Stimulated activated memory B cell treated with anti-CD40 and anti-IgM and Interleukin-4, amounts not matched to agents 10 μg/mL and 1 μg/mL and 100 μg/mL, for 72 hours (primary cell): Measurements from ENCODE around the gene CCNE1.

ENCODE experiments used
- ATAC-seq: fragments of 150-1000 bp; cut with Tn5 transposase; 2 replicates; pipeline ENCODE4 v1.10.0; 2021
- H3K27ac Mint-ChIP-seq: one replicate; pipeline ENCODE4 v1.8.0; 2022; ENCODE audit warnings: mild to moderate bottlenecking, mixed read lengths
- H3K27me3 Mint-ChIP-seq: one replicate; pipeline ENCODE4 v1.8.0; 2022; ENCODE audit warnings: mixed read lengths
- H3K36me3 Mint-ChIP-seq: one replicate; pipeline ENCODE4 v1.8.0; 2022; ENCODE audit warnings: mixed read lengths
- H3K4me1 Mint-ChIP-seq: one replicate; pipeline ENCODE4 v1.8.0; 2022; ENCODE audit warnings: mixed read lengths
- H3K4me3 Mint-ChIP-seq: one replicate; pipeline ENCODE4 v1.8.0; 2022; ENCODE audit warnings: mild to moderate bottlenecking, moderate library complexity, mixed read lengths
- H3K9me3 Mint-ChIP-seq: one replicate; pipeline ENCODE4 v1.8.0; 2022; ENCODE audit warnings: mixed read lengths

Gene CCNE1

GRCh38 chr19:29841559-29842367, 30.0 kb downstream of the CCNE1 start:
- no peak overlapping the region for H3K4me3 Mint-ChIP-seq
- no peaks in the 10 kb centered on the region for H3K36me3 Mint-ChIP-seq
- peaks cover 32% of the 10 kb centered on the region for H3K27me3 Mint-ChIP-seq
- no peaks in the 10 kb centered on the region for H3K9me3 Mint-ChIP-seq
- H3K4me1 Mint-ChIP-seq = peaks cover 22% of the 10 kb centered on the region
- no peak for ATAC-seq
- H3K27ac Mint-ChIP-seq = no peak overlapping the region

- no peak overlapping the region for H3K27ac Mint-ChIP-seq
- no peaks in the 10 kb centered on the region for H3K36me3 Mint-ChIP-seq
- H3K4me1 Mint-ChIP-seq = peaks cover 14% of the 10 kb centered on the region
- H3K27me3 Mint-ChIP-seq = peaks cover 32% of the 10 kb centered on the region
- no peak for ATAC-seq
- H3K9me3 Mint-ChIP-seq = no peaks in the 10 kb centered on the region
- peak overlapping the region; percentile 24 for H3K4me3 Mint-ChIP-seq
These were observed 30.8 kb downstream of the CCNE1 start for GRCh38 chr19:29842471-29843179.

GRCh38 chr19:29843180-29844051, 31.6 kb downstream of the CCNE1 start:
- no peak for ATAC-seq
- Mint-ChIP-seq H3K9me3 (no peaks in the 10 kb centered on the region), H3K4me3 (peak overlapping the region; percentile 58), H3K27me3 (peaks cover 32% of the 10 kb centered on the region), H3K27ac (no peak overlapping the region), H3K36me3 (no peaks in the 10 kb centered on the region), H3K4me1 (peaks cover 11% of the 10 kb centered on the region)

GRCh38 chr19:29844891-29845573, 33.2 kb downstream of the CCNE1 start:
- H3K36me3 Mint-ChIP-seq = no peaks in the 10 kb centered on the region
- peaks cover 11% of the 10 kb centered on the region for H3K4me1 Mint-ChIP-seq
- peak overlapping the region; percentile 94 for H3K4me3 Mint-ChIP-seq
- H3K9me3 Mint-ChIP-seq = no peaks in the 10 kb centered on the region
- H3K27ac Mint-ChIP-seq = peak overlapping the region; percentile 74
- ATAC-seq = peak; percentile 89
- H3K27me3 Mint-ChIP-seq = peaks cover 32% of the 10 kb centered on the region

- peak overlapping the region; percentile 94 for H3K4me3 Mint-ChIP-seq
- peak; percentile 2 for ATAC-seq
- H3K27me3 Mint-ChIP-seq = peaks cover 26% of the 10 kb centered on the region
- no peaks in the 10 kb centered on the region for H3K9me3 Mint-ChIP-seq
- peak overlapping the region; percentile 74 for H3K27ac Mint-ChIP-seq
- H3K36me3 Mint-ChIP-seq = no peaks in the 10 kb centered on the region
- H3K4me1 Mint-ChIP-seq = peaks cover 11% of the 10 kb centered on the region
These were observed 33.9 kb downstream of the CCNE1 start for GRCh38 chr19:29845574-29846176.

GRCh38 chr19:29849208-29849607, 37.4 kb downstream of the CCNE1 start:
- Mint-ChIP-seq H3K4me3 (no peak overlapping the region), H3K36me3 (no peaks in the 10 kb centered on the region), H3K27me3 (peaks cover 3% of the 10 kb centered on the region), H3K27ac (no peak overlapping the region), H3K9me3 (no peaks in the 10 kb centered on the region), H3K4me1 (peaks cover 11% of the 10 kb centered on the region)
- no peak for ATAC-seq

GRCh38 chr19:29850482-29850881, 38.7 kb downstream of the CCNE1 start:
- H3K4me3 Mint-ChIP-seq = no peak overlapping the region
- H3K36me3 Mint-ChIP-seq = no peaks in the 10 kb centered on the region
- ATAC-seq = no peak
- H3K4me1 Mint-ChIP-seq = peaks cover 8% of the 10 kb centered on the region
- H3K9me3 Mint-ChIP-seq = no peaks in the 10 kb centered on the region
- H3K27me3 Mint-ChIP-seq = peaks cover 15% of the 10 kb centered on the region
- no peak overlapping the region for H3K27ac Mint-ChIP-seq

GRCh38 chr19:29851769-29852521, 40.2 kb downstream of the CCNE1 start:
- H3K27me3 Mint-ChIP-seq = peaks cover 15% of the 10 kb centered on the region
- H3K9me3 Mint-ChIP-seq = no peaks in the 10 kb centered on the region
- no peak overlapping the region for H3K4me3 Mint-ChIP-seq
- no peaks in the 10 kb centered on the region for H3K4me1 Mint-ChIP-seq
- no peaks in the 10 kb centered on the region for H3K36me3 Mint-ChIP-seq
- no peak overlapping the region for H3K27ac Mint-ChIP-seq
- no peak for ATAC-seq

GRCh38 chr19:29854033-29854432, 42.2 kb downstream of the CCNE1 start:
- Mint-ChIP-seq H3K27ac (no peak overlapping the region), H3K27me3 (peaks cover 31% of the 10 kb centered on the region), H3K4me3 (no peak overlapping the region), H3K4me1 (peaks cover 4% of the 10 kb centered on the region), H3K9me3 (no peaks in the 10 kb centered on the region), H3K36me3 (no peaks in the 10 kb centered on the region)
- no peak for ATAC-seq

- ATAC-seq = no peak
- H3K27ac Mint-ChIP-seq = no peak overlapping the region
- H3K4me3 Mint-ChIP-seq = no peak overlapping the region
- H3K27me3 Mint-ChIP-seq = peaks cover 35% of the 10 kb centered on the region
- H3K4me1 Mint-ChIP-seq = peaks cover 4% of the 10 kb centered on the region
- H3K36me3 Mint-ChIP-seq = no peaks in the 10 kb centered on the region
- no peaks in the 10 kb centered on the region for H3K9me3 Mint-ChIP-seq
These were observed 43.3 kb downstream of the CCNE1 start for GRCh38 chr19:29855087-29855486.

- peaks cover 4% of the 10 kb centered on the region for H3K4me1 Mint-ChIP-seq
- no peak for ATAC-seq
- H3K27ac Mint-ChIP-seq = no peak overlapping the region
- H3K4me3 Mint-ChIP-seq = no peak overlapping the region
- H3K27me3 Mint-ChIP-seq = peaks cover 43% of the 10 kb centered on the region
- no peaks in the 10 kb centered on the region for H3K36me3 Mint-ChIP-seq
- H3K9me3 Mint-ChIP-seq = no peaks in the 10 kb centered on the region
These were observed 44.1 kb downstream of the CCNE1 start for GRCh38 chr19:29855741-29856500.

GRCh38 chr19:29858000-29858596, 46.3 kb downstream of the CCNE1 start:
- Mint-ChIP-seq H3K9me3 (no peaks in the 10 kb centered on the region), H3K27me3 (peaks cover 60% of the 10 kb centered on the region), H3K27ac (no peak overlapping the region), H3K4me3 (no peak overlapping the region), H3K36me3 (no peaks in the 10 kb centered on the region), H3K4me1 (peaks cover 4% of the 10 kb centered on the region)
- peak; percentile 54 for ATAC-seq

GRCh38 chr19:29858621-29859020, 46.8 kb downstream of the CCNE1 start:
- Mint-ChIP-seq H3K4me1 (peaks cover 4% of the 10 kb centered on the region), H3K9me3 (no peaks in the 10 kb centered on the region), H3K36me3 (no peaks in the 10 kb centered on the region), H3K4me3 (no peak overlapping the region), H3K27me3 (peaks cover 65% of the 10 kb centered on the region), H3K27ac (no peak overlapping the region)
- no peak for ATAC-seq
